ENCODE measurements around the gene FAM43B.

DNA sequence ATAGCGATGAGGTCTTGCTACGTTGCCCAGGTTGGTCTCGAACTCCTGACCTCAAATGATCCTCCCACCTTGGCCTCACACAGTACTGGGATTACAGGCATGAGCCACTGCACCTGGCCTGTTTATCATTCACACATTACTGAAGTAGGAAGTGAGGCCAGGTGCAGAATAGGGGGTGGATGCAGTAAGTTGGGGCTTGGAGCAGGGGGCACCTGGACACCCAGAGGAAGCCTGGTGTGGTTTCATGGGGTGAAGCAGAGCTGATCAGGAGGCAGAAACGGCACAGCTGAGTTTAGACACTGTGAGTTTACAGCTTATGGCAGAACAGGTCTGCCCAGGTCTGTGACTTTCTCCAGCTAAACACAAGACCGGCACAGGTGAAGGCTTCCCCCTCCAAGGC is 41.4 kb downstream of the FAM43B start:
- TF ChIP-seq, protein P1, sequence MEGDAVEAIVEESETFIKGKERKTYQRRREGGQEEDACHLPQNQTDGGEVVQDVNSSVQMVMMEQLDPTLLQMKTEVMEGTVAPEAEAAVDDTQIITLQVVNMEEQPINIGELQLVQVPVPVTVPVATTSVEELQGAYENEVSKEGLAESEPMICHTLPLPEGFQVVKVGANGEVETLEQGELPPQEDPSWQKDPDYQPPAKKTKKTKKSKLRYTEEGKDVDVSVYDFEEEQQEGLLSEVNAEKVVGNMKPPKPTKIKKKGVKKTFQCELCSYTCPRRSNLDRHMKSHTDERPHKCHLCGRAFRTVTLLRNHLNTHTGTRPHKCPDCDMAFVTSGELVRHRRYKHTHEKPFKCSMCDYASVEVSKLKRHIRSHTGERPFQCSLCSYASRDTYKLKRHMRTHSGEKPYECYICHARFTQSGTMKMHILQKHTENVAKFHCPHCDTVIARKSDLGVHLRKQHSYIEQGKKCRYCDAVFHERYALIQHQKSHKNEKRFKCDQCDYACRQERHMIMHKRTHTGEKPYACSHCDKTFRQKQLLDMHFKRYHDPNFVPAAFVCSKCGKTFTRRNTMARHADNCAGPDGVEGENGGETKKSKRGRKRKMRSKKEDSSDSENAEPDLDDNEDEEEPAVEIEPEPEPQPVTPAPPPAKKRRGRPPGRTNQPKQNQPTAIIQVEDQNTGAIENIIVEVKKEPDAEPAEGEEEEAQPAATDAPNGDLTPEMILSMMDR (conservative IDR thresholded peaks at IDR 0.05; ENCODE audit: low read depth in 2 of 2), result no peak
- no peak for TF ChIP-seq EZH2 (IDR thresholded peaks at IDR 0.05; ENCODE audit: low read depth, unreplicated experiment)
- no peak for TF ChIP-seq POLR2AphosphoS5 (IDR thresholded peaks at IDR 0.05; ENCODE audit: low read depth)
- TF ChIP-seq CREB1 (CRISPR knock-in tag; IDR thresholded peaks at IDR 0.05; ENCODE audit: low read depth), result no peak
- TF ChIP-seq, protein P2, sequence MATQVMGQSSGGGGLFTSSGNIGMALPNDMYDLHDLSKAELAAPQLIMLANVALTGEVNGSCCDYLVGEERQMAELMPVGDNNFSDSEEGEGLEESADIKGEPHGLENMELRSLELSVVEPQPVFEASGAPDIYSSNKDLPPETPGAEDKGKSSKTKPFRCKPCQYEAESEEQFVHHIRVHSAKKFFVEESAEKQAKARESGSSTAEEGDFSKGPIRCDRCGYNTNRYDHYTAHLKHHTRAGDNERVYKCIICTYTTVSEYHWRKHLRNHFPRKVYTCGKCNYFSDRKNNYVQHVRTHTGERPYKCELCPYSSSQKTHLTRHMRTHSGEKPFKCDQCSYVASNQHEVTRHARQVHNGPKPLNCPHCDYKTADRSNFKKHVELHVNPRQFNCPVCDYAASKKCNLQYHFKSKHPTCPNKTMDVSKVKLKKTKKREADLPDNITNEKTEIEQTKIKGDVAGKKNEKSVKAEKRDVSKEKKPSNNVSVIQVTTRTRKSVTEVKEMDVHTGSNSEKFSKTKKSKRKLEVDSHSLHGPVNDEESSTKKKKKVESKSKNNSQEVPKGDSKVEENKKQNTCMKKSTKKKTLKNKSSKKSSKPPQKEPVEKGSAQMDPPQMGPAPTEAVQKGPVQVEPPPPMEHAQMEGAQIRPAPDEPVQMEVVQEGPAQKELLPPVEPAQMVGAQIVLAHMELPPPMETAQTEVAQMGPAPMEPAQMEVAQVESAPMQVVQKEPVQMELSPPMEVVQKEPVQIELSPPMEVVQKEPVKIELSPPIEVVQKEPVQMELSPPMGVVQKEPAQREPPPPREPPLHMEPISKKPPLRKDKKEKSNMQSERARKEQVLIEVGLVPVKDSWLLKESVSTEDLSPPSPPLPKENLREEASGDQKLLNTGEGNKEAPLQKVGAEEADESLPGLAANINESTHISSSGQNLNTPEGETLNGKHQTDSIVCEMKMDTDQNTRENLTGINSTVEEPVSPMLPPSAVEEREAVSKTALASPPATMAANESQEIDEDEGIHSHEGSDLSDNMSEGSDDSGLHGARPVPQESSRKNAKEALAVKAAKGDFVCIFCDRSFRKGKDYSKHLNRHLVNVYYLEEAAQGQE (IDR thresholded peaks at IDR 0.05; ENCODE audit: unreplicated experiment), result no peak
- no peak for TF ChIP-seq JUNB (IDR thresholded peaks at IDR 0.05; ENCODE audit: unreplicated experiment)
